Stomach (tissue), 4 donors: Measurements from ENCODE around the gene EPYC.

Experiments used
- POLR2A ChIP-seq, 4 donors: fragments of 450-650 bp; IDR thresholded peaks; one replicate each; pipeline ENCODE4 v1.6.1; 2016; ENCODE audit warnings: antibody characterized with exemption in 4 of 4, control low read depth in 2 of 4, mild to moderate bottlenecking in 1 of 4, moderate library complexity in 1 of 4
- POLR2AphosphoS5 ChIP-seq, 3 donors: sonication (generic); formaldehyde crosslinking; IDR thresholded peaks; one replicate each; pipeline ENCODE4 v1.6.1; 2016; ENCODE audit warnings: antibody characterized with exemption in 3 of 3
- TF ChIP-seq, protein P1 (sequence below), 7 experiments: fragments of 450-650 bp in 4 of 7; fragments of 200-600 bp in 3 of 7; sonication (generic) in 3 of 7; IDR thresholded peaks; one replicate each; pipeline ENCODE4 v1.5.1; 2016 to 2019; ENCODE audit warnings: antibody characterized with exemption in 7 of 7, control low read depth in 2 of 7, mild to moderate bottlenecking in 1 of 7

DNA sequence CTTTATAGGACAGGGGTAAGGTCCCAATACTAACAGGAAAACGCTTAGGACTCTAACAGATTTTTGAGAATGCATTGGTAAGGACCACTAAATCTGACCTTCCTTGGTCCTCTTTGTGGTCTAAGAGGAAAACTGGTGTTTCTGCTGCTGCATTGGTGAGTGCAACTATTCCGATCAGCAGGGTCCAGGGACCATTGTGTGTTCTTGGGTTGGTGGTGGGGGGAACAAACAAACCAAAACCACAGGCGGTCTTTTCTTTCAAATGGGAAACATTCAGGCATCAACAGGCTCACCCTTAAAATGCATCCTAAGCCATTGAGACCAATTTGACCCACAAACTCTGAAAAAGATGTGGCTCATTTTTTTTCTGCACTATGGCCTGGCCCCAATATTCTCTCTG is 20.7 kb downstream of the EPYC start:
- TF ChIP-seq, protein P1, sequence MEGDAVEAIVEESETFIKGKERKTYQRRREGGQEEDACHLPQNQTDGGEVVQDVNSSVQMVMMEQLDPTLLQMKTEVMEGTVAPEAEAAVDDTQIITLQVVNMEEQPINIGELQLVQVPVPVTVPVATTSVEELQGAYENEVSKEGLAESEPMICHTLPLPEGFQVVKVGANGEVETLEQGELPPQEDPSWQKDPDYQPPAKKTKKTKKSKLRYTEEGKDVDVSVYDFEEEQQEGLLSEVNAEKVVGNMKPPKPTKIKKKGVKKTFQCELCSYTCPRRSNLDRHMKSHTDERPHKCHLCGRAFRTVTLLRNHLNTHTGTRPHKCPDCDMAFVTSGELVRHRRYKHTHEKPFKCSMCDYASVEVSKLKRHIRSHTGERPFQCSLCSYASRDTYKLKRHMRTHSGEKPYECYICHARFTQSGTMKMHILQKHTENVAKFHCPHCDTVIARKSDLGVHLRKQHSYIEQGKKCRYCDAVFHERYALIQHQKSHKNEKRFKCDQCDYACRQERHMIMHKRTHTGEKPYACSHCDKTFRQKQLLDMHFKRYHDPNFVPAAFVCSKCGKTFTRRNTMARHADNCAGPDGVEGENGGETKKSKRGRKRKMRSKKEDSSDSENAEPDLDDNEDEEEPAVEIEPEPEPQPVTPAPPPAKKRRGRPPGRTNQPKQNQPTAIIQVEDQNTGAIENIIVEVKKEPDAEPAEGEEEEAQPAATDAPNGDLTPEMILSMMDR (IDR thresholded peaks at IDR 0.05): no peak
- TF ChIP-seq POLR2A (IDR thresholded peaks at IDR 0.05) (no peak), POLR2AphosphoS5 (IDR thresholded peaks at IDR 0.05) (no peak)
